HUES64 (cell line): Measurements from ENCODE around the gene CDH23.
A peak's percentile ranks its signal among the peaks of the same experiment; 100 is the strongest.

ENCODE experiments used
- H3K27ac ChIP-seq: 2 replicates; pipeline ENCODE4 v1.7.0; 2013; ENCODE audit warnings: low read depth, low read length, inconsistent platforms
- H3K27me3 ChIP-seq: 2 replicates; pipeline ENCODE4 v1.6.1; 2013; ENCODE audit warnings: mild to moderate bottlenecking, low read length; ENCODE audit not compliant: insufficient read depth
- H3K36me3 ChIP-seq: 2 replicates; pipeline ENCODE4 v1.6.1; 2013; ENCODE audit warnings: mild to moderate bottlenecking, low read length; ENCODE audit not compliant: insufficient read depth
- H3K4me1 ChIP-seq: 2 replicates; pipeline ENCODE4 v1.6.1; 2013; ENCODE audit warnings: mild to moderate bottlenecking, low read length, moderate library complexity; ENCODE audit not compliant: insufficient read depth
- H3K4me3 ChIP-seq: 2 replicates; pipeline ENCODE4 v1.5.1; 2013; ENCODE audit warnings: mild to moderate bottlenecking, low read length, moderate library complexity
- H3K9ac ChIP-seq: 2 replicates; pipeline ENCODE4 v1.6.1; 2013; ENCODE audit warnings: mild to moderate bottlenecking, low read depth, low read length
- H3K9me3 ChIP-seq: 2 replicates; pipeline ENCODE4 v1.6.1; 2013; ENCODE audit warnings: low read depth, low read length; ENCODE audit not compliant: insufficient read depth
- whole genome bisulfite sequencing: fragments of 150-250, 120-280 bp; methylation state at CpG from one replicate; pipeline ENCODE4 v1.1.7; 2013; ENCODE audit warnings: missing lambda C conversion rate; 5-methylcytosine and 5-hydroxymethylcytosine counted together

The CDH23 gene

DNA sequence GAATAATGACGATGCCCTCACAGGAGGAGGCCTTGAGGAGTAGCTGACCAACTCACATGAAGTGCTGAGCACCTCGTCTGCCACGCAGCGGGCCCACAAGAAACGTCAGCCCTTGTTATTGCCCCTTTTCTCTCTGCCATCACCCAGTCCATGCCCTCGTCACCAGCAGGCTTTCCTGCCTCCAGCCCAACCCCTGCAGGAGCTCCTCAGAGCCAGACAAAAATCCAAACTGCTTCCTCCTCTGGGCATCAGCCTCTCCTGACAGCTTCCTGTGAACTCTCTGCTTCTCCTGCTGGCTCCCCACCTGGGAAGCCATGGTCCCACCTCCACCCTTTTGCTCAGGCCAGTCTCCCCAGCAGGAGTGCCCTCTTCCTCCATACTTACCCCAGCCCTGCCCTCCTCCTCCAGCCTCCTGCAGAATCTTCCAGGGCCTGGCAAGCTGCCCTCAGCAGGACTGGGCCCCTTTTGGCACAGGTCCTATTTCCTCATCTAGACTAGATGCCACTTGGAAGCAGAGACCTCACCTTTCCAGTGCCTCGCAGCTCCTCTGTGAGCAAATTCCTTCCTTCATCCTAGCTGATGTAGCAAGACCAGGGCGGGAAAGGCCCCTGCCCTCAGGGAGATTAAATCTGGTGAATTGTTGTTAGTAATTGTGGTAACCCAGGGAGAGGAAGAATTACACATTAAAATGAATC lies 207.8 kb downstream of the CDH23 start:
- H3K27ac ChIP-seq = no peak overlapping the region
- no peak overlapping the region for H3K4me3 ChIP-seq
- WGBS = 84% methylated on average over 7 of the region's 8 CpGs
- H3K27me3 ChIP-seq = no peaks in the 10 kb centered on the region
- H3K36me3 ChIP-seq = no peaks in the 10 kb centered on the region
- peaks cover 15% of the 10 kb centered on the region for H3K4me1 ChIP-seq
- H3K9ac ChIP-seq = no peak overlapping the region
- no peaks in the 10 kb centered on the region for H3K9me3 ChIP-seq

DNA sequence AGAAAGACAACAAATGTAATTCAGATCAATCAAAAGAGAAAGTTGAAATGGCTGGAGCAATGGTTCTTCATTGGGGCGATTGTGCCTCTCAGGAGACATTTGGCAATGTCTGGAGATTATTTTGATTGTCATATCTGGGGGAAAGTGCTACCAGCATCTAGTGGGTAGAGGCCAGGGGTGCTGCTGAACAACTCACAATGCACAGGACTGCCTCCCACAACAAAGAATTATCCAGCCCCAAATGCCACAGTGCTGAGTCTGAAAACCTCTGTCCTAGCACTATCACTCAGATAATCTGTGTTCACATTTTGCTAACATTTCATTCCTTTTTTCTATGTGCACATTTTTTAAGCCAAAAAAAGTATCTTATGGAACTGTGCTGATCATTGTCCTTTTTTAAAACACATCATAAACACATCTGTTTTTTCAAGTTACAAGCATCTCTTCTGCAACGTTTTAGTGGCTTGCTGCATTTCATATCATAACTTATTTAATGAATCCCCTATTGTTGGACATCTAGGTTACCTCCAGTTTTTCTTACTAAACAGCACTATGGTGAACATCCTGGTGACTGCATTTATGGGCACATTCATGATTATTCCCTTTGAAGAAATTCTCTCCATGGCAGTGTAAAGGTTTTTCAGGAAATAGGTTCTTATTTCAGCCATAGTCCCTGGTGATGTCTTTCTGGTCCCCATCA lies 208.7 kb downstream of the CDH23 start:
- WGBS = 94% methylated on average over 2 of the region's 2 CpGs
- H3K27me3 ChIP-seq = no peaks in the 10 kb centered on the region
- no peaks in the 10 kb centered on the region for H3K36me3 ChIP-seq
- no peak overlapping the region for H3K4me3 ChIP-seq
- no peak overlapping the region for H3K27ac ChIP-seq
- H3K9ac ChIP-seq = no peak overlapping the region
- no peaks in the 10 kb centered on the region for H3K9me3 ChIP-seq
- H3K4me1 ChIP-seq = peaks cover 21% of the 10 kb centered on the region

DNA sequence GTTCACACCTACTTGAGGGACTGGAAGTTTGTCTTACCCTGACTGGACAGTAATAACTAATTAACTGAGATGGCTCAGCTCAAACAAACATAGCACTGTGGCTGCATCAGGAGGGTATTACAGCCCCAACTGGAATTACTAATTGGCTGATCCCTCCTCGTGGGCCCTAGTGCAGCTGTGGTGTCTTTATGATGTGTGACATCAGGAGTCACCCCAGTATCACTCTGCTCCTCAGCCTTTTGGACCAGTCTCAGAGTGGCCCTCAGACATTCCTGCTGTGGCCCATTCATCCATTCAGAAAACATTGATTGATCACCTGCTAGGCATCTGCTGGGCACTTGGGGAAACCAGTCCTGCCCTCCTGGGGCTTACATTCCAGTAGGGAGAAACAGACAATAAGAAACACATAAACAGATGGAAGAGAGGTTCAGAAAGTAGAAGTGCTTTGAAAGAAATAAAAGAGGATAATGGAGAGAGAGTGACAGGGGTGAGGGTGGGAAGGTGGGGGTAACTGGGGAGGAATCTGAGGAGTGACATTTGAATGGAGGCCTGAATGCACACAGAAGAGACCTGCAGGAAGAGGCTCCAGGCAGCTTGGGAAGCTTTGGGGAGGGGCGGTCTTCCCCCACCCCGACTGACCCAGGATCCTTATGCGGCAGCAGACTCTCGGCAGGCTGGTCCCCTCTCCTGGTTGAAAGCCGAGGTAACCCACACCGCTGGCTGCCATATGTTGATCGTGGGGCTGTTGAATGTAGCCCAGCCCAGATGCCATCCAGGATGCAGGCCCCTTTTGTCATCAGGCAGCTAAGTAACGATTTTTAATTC lies 209.7 kb downstream of the CDH23 start:
- Histone ChIP-seq H3K4me3 (no peak overlapping the region), H3K4me1 (peaks cover 23% of the 10 kb centered on the region), H3K9me3 (no peaks in the 10 kb centered on the region), H3K36me3 (no peaks in the 10 kb centered on the region), H3K27ac (peak overlapping the region; percentile 23; the same call in 1 of the 2 replicates), H3K27me3 (no peaks in the 10 kb centered on the region), H3K9ac (no peak overlapping the region)
- 63% methylated on average over 9 of the region's 9 CpGs for WGBS

DNA sequence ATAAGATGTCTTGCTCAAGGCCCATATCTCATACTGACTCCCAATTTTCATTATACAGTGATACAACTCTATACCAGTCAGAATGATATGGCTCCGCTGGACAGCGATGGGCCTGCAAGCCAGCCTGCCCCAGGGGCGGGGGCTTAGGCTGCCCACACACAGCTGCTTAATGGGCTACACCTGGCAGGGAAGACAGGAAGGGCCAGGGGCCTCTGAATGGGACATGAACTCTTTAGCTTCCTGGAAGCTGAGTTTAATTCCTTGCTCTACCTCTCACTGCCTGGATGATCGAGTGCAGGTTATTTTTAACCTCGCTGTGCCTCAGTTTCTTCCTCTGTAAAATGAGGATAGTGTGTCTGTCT lies 210.3 kb downstream of the CDH23 start:
- Histone ChIP-seq H3K36me3 (no peaks in the 10 kb centered on the region), H3K4me1 (peaks cover 23% of the 10 kb centered on the region), H3K9me3 (no peaks in the 10 kb centered on the region), H3K27me3 (no peaks in the 10 kb centered on the region), H3K9ac (no peak overlapping the region), H3K27ac (peak overlapping the region; percentile 23; the same call in 1 of the 2 replicates), H3K4me3 (no peak overlapping the region)
- WGBS = 88% methylated on average over 5 of the region's 5 CpGs

DNA sequence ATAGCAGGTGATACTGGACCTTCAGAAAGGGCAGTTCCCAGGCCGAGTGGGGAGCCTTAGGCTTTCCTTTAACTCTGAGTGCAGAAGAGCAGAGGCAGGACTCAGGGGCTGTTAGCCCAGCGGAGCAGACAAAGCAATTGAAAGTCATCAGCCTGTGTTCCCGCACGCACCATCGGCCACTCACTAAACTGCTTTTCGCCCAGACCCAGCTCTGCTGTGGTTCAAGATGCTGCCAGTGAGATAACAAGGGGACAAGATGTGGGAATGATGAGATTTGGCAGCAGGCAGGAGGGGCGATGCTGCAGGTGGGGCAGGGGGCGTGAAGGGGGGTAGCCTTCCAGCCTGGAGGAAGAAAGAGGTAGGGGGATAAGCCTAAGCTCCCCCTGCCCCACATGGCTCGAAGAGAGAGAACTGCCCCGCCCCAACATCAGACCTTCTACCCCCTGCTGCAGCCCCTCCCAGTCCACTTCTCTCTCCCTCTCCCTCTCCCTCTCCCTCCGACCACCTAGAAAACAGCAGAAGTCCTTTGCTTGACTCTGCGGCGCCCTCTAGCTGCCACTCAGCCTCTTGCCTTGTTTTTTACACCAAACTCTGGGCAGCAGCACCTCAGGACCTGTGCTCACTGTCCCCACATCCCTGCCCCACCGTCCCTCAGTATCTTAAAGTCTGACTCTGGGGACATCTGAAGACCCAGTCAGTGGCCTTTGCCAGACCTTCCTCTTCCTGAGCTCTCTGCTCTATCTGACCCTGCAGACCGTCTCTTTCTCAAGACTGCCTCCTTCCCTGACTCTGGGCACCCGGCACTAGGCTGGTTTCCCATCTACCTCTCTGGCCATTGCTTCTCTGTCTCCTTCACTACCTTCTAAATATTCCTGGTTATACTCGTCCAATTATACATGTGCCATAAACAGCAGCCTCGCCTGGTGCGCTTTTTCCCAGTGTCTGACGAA lies 212.4 kb downstream of the CDH23 start:
- Histone ChIP-seq H3K4me3 (no peak overlapping the region), H3K9me3 (no peaks in the 10 kb centered on the region), H3K4me1 (peaks cover 26% of the 10 kb centered on the region), H3K27ac (no peak overlapping the region), H3K27me3 (no peaks in the 10 kb centered on the region), H3K36me3 (no peaks in the 10 kb centered on the region), H3K9ac (no peak overlapping the region)
- 54% methylated on average over 19 of the region's 20 CpGs for WGBS

DNA sequence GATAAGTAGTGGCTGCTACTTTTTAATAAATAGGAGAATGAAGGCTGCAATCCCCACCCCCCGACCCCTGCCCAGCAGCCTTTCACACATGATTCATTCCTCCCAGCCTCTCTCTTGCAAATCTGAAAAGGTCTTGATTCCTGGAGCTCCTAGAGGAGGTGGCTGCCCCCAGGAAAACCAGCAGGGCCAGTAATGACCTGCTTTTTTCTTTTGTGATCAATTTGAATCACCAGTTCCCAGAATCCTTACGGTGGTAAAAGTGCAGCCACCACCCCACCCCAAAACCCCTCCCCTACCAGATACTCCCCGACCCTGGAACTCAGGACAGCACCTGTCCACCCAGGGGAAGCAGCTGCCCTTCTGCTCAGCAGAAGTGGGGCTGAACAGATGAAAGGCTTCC lies 213.9 kb downstream of the CDH23 start:
- Histone ChIP-seq H3K27ac (no peak overlapping the region), H3K4me3 (no peak overlapping the region), H3K27me3 (no peaks in the 10 kb centered on the region), H3K9ac (no peak overlapping the region), H3K36me3 (no peaks in the 10 kb centered on the region), H3K4me1 (peaks cover 26% of the 10 kb centered on the region), H3K9me3 (no peaks in the 10 kb centered on the region)
- 28% methylated on average over 3 of the region's 3 CpGs for WGBS

DNA sequence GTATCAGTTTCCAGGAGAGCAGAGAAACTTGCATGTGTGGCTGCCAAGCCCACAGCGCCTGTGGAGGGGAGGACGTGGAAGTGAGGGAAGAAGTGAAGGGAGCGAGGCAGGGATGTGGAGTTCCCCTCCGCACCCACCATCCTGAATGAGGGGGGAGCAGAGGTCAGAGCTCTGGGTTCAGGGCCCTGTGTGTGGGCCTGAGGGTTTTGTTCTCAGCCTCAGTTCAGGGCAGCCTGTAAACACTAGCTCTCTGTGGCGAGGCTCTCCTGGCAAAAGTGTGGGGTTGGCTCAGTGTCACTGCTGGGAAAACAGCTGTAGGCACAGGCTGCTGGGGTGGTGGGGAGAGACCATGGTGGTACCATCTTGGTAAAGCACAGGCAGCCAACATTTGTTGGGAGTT lies 214.4 kb downstream of the CDH23 start:
- Histone ChIP-seq H3K4me3 (no peak overlapping the region), H3K36me3 (no peaks in the 10 kb centered on the region), H3K4me1 (peaks cover 26% of the 10 kb centered on the region), H3K9me3 (no peaks in the 10 kb centered on the region), H3K27ac (no peak overlapping the region), H3K9ac (no peak overlapping the region), H3K27me3 (no peaks in the 10 kb centered on the region)
- 87% methylated on average over 5 of the region's 5 CpGs for WGBS

DNA sequence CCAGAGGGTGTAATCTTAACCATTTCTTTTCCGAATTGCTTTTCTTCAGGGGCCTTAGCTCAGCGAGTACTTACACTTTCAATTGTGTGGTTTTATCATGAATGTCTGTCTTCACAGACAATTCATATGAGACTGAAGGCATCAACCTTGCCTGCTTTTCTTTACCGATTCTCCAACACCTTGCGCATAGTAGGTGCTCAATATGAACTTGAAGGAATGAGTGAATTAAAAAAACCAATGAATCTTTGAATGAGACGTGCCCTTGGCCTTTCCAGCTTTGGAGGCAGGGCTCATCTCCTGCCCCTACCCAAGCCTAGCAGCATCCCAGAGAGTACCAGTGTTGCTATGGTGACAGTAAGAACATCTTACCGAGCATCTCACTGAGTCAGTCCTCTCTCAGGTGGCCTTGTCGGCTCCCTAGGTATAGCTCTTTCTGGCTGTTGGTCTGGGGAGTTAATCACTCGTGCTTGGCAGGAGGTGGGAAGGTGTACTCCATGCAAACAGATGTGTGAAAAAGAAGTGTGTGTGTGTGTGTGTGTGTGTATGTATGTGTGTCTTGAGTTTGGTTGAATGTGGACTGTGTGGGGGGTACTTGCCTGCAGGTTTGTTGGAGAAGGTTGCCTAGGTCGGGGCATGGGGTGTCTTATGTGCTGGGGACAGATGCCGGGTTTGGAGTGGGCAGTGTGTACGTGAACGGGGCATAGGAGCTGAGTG lies 215.1 kb downstream of the CDH23 start:
- H3K9ac ChIP-seq = no peak overlapping the region
- 90% methylated on average over 12 of the region's 12 CpGs for WGBS
- H3K36me3 ChIP-seq = no peaks in the 10 kb centered on the region
- H3K4me3 ChIP-seq = no peak overlapping the region
- H3K27ac ChIP-seq = no peak overlapping the region
- no peaks in the 10 kb centered on the region for H3K9me3 ChIP-seq
- no peaks in the 10 kb centered on the region for H3K27me3 ChIP-seq
- H3K4me1 ChIP-seq = peaks cover 23% of the 10 kb centered on the region

DNA sequence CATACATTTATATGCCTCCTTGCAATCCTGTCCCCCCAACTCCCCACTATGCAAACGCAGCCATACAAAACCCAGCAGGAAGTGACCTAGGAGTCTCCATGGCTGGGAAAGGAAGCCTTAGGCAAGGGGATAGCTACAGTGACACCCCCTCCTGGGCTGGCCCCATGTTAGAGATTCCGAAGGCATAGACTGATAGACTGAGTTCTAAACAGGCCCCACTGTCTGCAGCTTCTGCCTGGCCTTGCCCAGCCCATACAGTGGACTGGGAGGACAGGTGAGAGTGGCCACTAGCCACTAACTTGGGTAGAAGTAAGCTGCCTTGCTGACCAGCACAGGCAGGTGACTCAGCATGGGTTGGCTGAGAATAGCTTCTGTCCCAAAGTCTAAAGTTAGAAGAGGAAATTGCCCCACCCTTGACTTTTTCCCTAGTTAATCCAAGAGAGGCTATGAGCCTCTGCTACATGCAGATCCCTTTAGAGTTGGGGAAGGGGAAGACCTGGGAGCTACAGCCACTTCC lies 216.6 kb downstream of the CDH23 start:
- H3K9me3 ChIP-seq = no peaks in the 10 kb centered on the region
- no peaks in the 10 kb centered on the region for H3K27me3 ChIP-seq
- WGBS = 77% methylated on average over 2 of the region's 2 CpGs
- H3K4me1 ChIP-seq = peaks cover 17% of the 10 kb centered on the region; the same call in 1 of the 2 replicates
- H3K4me3 ChIP-seq = no peak overlapping the region
- no peaks in the 10 kb centered on the region; the same call in 1 of the 2 replicates for H3K36me3 ChIP-seq
- no peak overlapping the region for H3K9ac ChIP-seq
- no peak overlapping the region for H3K27ac ChIP-seq

DNA sequence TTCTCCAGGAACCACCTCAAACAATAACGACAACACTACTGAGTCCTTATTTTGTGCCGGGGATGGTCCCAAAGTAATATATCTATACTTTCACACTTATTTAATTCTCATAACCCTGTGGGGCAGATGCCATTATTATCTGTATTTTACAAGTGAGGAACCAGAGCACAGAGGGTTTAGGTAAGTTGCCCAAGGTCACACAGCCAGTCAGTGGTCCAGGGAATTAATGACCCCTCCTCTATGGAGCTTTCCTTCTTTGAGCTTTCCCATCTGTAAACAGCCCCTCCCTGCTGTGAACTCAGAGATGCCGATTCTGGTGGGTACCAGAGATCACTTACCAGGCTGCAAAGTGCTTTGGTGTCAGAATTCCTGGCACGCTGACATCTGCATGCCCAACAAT lies 217.2 kb downstream of the CDH23 start:
- 95% methylated on average over 4 of the region's 4 CpGs for WGBS
- H3K27ac ChIP-seq = no peak overlapping the region
- no peaks in the 10 kb centered on the region for H3K27me3 ChIP-seq
- H3K36me3 ChIP-seq = no peaks in the 10 kb centered on the region; the same call in 1 of the 2 replicates
- peaks cover 14% of the 10 kb centered on the region; the same call in 1 of the 2 replicates for H3K4me1 ChIP-seq
- H3K9ac ChIP-seq = no peak overlapping the region
- no peak overlapping the region for H3K4me3 ChIP-seq
- H3K9me3 ChIP-seq = no peaks in the 10 kb centered on the region
